Measurements from ENCODE around the gene CREBRF.

DNA sequence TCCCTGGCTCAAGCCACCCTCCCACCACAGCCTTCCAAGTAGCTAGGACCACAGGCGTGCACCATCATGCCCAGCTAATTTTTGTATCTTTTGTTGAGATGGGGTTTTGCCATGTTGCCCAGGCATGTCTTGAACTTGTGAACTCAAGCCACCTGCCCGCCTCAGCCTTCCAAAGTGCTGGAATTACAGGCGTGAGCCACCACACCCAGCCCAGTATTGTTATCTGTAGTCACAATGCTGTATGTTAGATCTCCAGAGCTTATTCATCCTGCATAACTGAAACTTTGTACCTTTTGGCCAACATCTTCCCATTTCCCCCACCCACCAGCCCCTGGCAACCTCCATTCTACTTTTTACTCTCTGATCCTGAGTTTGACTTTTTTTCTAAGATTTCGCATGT, 37.5 kb downstream of the CREBRF start:
- TF ChIP-seq EP300 (IDR thresholded peaks at IDR 0.05; ENCODE audit: borderline replicate concordance in 1 of 2, low read depth in 2 of 2, low read length in 2 of 2) (no peak), CREB1 (IDR thresholded peaks at IDR 0.05) (no peak), SUZ12 (IDR thresholded peaks at IDR 0.05; ENCODE audit: low read length) (no peak), EZH2 (IDR thresholded peaks at IDR 0.05; ENCODE audit: low read depth, low read length, severe bottlenecking) (no peak), POLR2A (IDR thresholded peaks at IDR 0.05; ENCODE audit: control extremely low read depth in 1 of 2, low read depth in 2 of 2, low read length in 2 of 2) (no peak), SIN3A (conservative IDR thresholded peaks at IDR 0.05 in 1 of 2, IDR thresholded peaks at IDR 0.05 in 1 of 2; ENCODE audit: low read depth in 1 of 2, low read length in 2 of 2) (no peak), JUND (IDR thresholded peaks at IDR 0.05; ENCODE audit: low read length) (no peak), KDM5A (IDR thresholded peaks at IDR 0.05; ENCODE audit: low read length) (no peak), NANOG (IDR thresholded peaks at IDR 0.05; ENCODE audit: insufficient read depth, low read depth, low read length, poor library complexity, severe bottlenecking) (no peak), TAF1 (IDR thresholded peaks at IDR 0.05; ENCODE audit: low read depth, low read length) (no peak)
- TF ChIP-seq, protein P1, sequence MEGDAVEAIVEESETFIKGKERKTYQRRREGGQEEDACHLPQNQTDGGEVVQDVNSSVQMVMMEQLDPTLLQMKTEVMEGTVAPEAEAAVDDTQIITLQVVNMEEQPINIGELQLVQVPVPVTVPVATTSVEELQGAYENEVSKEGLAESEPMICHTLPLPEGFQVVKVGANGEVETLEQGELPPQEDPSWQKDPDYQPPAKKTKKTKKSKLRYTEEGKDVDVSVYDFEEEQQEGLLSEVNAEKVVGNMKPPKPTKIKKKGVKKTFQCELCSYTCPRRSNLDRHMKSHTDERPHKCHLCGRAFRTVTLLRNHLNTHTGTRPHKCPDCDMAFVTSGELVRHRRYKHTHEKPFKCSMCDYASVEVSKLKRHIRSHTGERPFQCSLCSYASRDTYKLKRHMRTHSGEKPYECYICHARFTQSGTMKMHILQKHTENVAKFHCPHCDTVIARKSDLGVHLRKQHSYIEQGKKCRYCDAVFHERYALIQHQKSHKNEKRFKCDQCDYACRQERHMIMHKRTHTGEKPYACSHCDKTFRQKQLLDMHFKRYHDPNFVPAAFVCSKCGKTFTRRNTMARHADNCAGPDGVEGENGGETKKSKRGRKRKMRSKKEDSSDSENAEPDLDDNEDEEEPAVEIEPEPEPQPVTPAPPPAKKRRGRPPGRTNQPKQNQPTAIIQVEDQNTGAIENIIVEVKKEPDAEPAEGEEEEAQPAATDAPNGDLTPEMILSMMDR (IDR thresholded peaks at IDR 0.05; ENCODE audit: control extremely low read depth in 1 of 3, insufficient read depth in 1 of 3, low read depth in 1 of 3, low read length in 3 of 3) = no peak

All from H1 (cell line).